Omental fat pad (tissue), 4 donors: Measurements from ENCODE around the gene SH3GL1. TPM values are rescaled to one million over a fixed set of nuclear protein-coding genes. Genes with fewer than 3 reads are reported as not detected.

Experiments used
- ATAC-seq: fragments of 150-250 bp; one replicate; pipeline ENCODE4 v1.9.1; 2016; ENCODE audit warnings: mild to moderate bottlenecking, moderate library complexity; ENCODE audit not compliant: low FRiP score
- DNase-seq: peaks from one replicate; pipeline ENCODE4 v3.0.0-alpha.2; 2019; ENCODE audit warnings: low spot score
- CTCF ChIP-seq, 3 donors: fragments of 450-650 bp; IDR thresholded peaks; one replicate each; pipeline ENCODE4 v1.5.1; 2016 to 2017; ENCODE audit warnings: antibody characterized with exemption in 3 of 3, mild to moderate bottlenecking in 3 of 3, moderate library complexity in 2 of 3
- total RNA-seq, 4 donors: library from RNA; depleted of rRNA; stranded (reverse); fragments of >200 nt; gene quantifications; one replicate each; pipeline ENCODE4 v1.1.0, GENCODE V29; 2016

Gene SH3GL1
- total RNA-seq, 4 donors from 2014 or later = 38.0 to 54.9 (median 48.2) TPM

- no peak for TF ChIP-seq CTCF (IDR thresholded peaks at IDR 0.05)
- no peak for DNase-seq
- no peak for ATAC-seq
Observed at GRCh38 chr19:4326215-4326836, 74.0 kb downstream of the SH3GL1 start.

GRCh38 chr19:4324228-4324627 is 76.1 kb downstream of the SH3GL1 start:
- TF ChIP-seq CTCF (IDR thresholded peaks at IDR 0.05) = no peak
- ATAC-seq (no peak), DNase-seq (no peak)

GRCh38 chr19:4323692-4324091 is 76.7 kb downstream of the SH3GL1 start:
- DNase-seq (no peak), ATAC-seq (no peak)
- no peak for TF ChIP-seq CTCF (IDR thresholded peaks at IDR 0.05)

- TF ChIP-seq CTCF (IDR thresholded peaks at IDR 0.05) = no peak
Observed at GRCh38 chr19:4322942-4323665, 77.2 kb downstream of the SH3GL1 start.

GRCh38 chr19:4320419-4320818 is 79.9 kb downstream of the SH3GL1 start:
- DNase-seq = no peak
- ATAC-seq = no peak
- no peak for TF ChIP-seq CTCF (IDR thresholded peaks at IDR 0.05)

More at GRCh38 chr19:4322942-4323665, 77.2 kb downstream of the SH3GL1 start:
- ATAC-seq (no peak), DNase-seq (no peak)

- ATAC-seq = no peak
- DNase-seq = no peak
- TF ChIP-seq CTCF (IDR thresholded peaks at IDR 0.05) = no peak
Observed at GRCh38 chr19:4319067-4319718, 81.2 kb downstream of the SH3GL1 start.
